H9 (cell line): Measurements from ENCODE around the gene CSTF1. TPM values are rescaled to one million over a fixed set of nuclear protein-coding genes. Genes with fewer than 3 reads are reported as not detected.

Source experiments
- DNase-seq: peaks from one replicate; pipeline ENCODE4 v3.0.0-alpha.2; 2017
- H2AFZ ChIP-seq: one replicate; pipeline ENCODE4 v1.6.1; 2013; ENCODE audit warnings: mild to moderate bottlenecking, low read length, control low read depth, moderate library complexity
- H2AK5ac ChIP-seq: 2 replicates; pipeline ENCODE4 v1.6.1; 2013; ENCODE audit warnings: low read length, control low read depth, mixed read lengths; ENCODE audit not compliant: insufficient read length
- H2BK120ac ChIP-seq: one replicate; pipeline ENCODE4 v1.6.1; 2013; ENCODE audit warnings: low read depth, mild to moderate bottlenecking, low read length, control low read depth, inconsistent platforms; ENCODE audit not compliant: poor library complexity, severe bottlenecking
- H2BK12ac ChIP-seq: 2 replicates; pipeline ENCODE4 v1.6.1; 2013; ENCODE audit warnings: low read length, control low read depth, mixed read lengths, low read depth; ENCODE audit not compliant: insufficient read length
- H2BK15ac ChIP-seq: 2 replicates; pipeline ENCODE4 v1.6.1; 2013; ENCODE audit warnings: low read depth, low read length, control low read depth
- H2BK20ac ChIP-seq: one replicate; pipeline ENCODE4 v1.6.1; 2013; ENCODE audit warnings: low read depth, mild to moderate bottlenecking, low read length, control low read depth, inconsistent platforms; ENCODE audit not compliant: poor library complexity, severe bottlenecking
- H2BK5ac ChIP-seq: 2 replicates; pipeline ENCODE4 v1.6.1; 2013; ENCODE audit warnings: low read length, control low read depth, mixed read lengths; ENCODE audit not compliant: insufficient read length
- H3K14ac ChIP-seq: 2 replicates; pipeline ENCODE4 v1.6.1; 2013; ENCODE audit warnings: low read length, control low read depth; ENCODE audit not compliant: insufficient read depth
- H3K18ac ChIP-seq: 2 replicates; pipeline ENCODE4 v1.6.1; 2013; ENCODE audit warnings: low read depth, mild to moderate bottlenecking, mixed read lengths, low read length, control low read depth; ENCODE audit not compliant: insufficient read length
- H3K23ac ChIP-seq: 2 replicates; pipeline ENCODE4 v1.6.1; 2013; ENCODE audit warnings: low read length, control low read depth, mixed read lengths, low read depth; ENCODE audit not compliant: insufficient read length
- H3K23me2 ChIP-seq: 2 replicates; pipeline ENCODE4 v1.6.1; 2013; ENCODE audit warnings: low read depth, mild to moderate bottlenecking, mixed read lengths, low read length, control low read depth; ENCODE audit not compliant: insufficient read length, poor library complexity, severe bottlenecking
- H3K27ac ChIP-seq: 2 replicates; pipeline ENCODE4 v1.5.1; 2013; ENCODE audit warnings: low read length, control low read depth, mixed read lengths, low read depth; ENCODE audit not compliant: insufficient read length
- H3K27me3 ChIP-seq: 2 replicates; pipeline ENCODE4 v1.6.1; 2013; ENCODE audit warnings: low read length, control low read depth, inconsistent platforms; ENCODE audit not compliant: insufficient read depth
- H3K4ac ChIP-seq: 2 replicates; pipeline ENCODE4 v1.6.1; 2013; ENCODE audit warnings: low read depth, mild to moderate bottlenecking, control low read depth, inconsistent platforms, low read length, moderate library complexity
- H3K4me1 ChIP-seq: 2 replicates; pipeline ENCODE4 v1.6.1; 2013; ENCODE audit warnings: low read length, control low read depth, inconsistent platforms; ENCODE audit not compliant: insufficient read depth
- H3K4me2 ChIP-seq: 2 replicates; pipeline ENCODE4 v1.6.1; 2013; ENCODE audit warnings: low read length, control low read depth, mixed read lengths; ENCODE audit not compliant: insufficient read length, insufficient read depth
- H3K56ac ChIP-seq: 2 replicates; pipeline ENCODE4 v1.6.1; 2013; ENCODE audit warnings: low read depth, mild to moderate bottlenecking, mixed read lengths, low read length, control low read depth; ENCODE audit not compliant: insufficient read length
- H3K79me1 ChIP-seq: 2 replicates; pipeline ENCODE4 v1.6.1; 2013; ENCODE audit warnings: low read depth, mild to moderate bottlenecking, moderate library complexity, low read length, control low read depth, inconsistent platforms; ENCODE audit not compliant: insufficient read depth, poor library complexity, severe bottlenecking
- H3K79me2 ChIP-seq: 2 replicates; pipeline ENCODE4 v1.6.1; 2013; ENCODE audit warnings: low read length, control low read depth, inconsistent platforms; ENCODE audit not compliant: insufficient read depth
- H3K9ac ChIP-seq: 2 replicates; pipeline ENCODE4 v1.6.1; 2013; ENCODE audit warnings: low read length, control low read depth, mixed read lengths; ENCODE audit not compliant: insufficient read length; ENCODE audit errors: extremely low read depth
- H3K9me3 ChIP-seq: one replicate; pipeline ENCODE4 v1.6.1; 2013; ENCODE audit warnings: low read depth, low read length, inconsistent platforms; ENCODE audit not compliant: control insufficient read depth
- H3T11ph ChIP-seq: one replicate; pipeline ENCODE4 v1.6.1; 2013; ENCODE audit warnings: mild to moderate bottlenecking, low read length, control low read depth, inconsistent platforms
- H4K20me1 ChIP-seq: one replicate; pipeline ENCODE4 v1.6.1; 2013; ENCODE audit not compliant: control insufficient read depth, insufficient read length, insufficient read depth
- H4K5ac ChIP-seq: 2 replicates; pipeline ENCODE4 v1.6.1; 2013; ENCODE audit warnings: low read depth, mild to moderate bottlenecking, mixed read lengths, low read length, control low read depth; ENCODE audit not compliant: insufficient read length
- H4K8ac ChIP-seq: replicated peaks from 2 replicates; pipeline ENCODE4 v1.6.1; 2013; ENCODE audit warnings: low read length, control low read depth, mixed read lengths, low read depth; ENCODE audit not compliant: insufficient read length
- H4K91ac ChIP-seq: 2 replicates; pipeline ENCODE4 v1.6.1; 2013; ENCODE audit warnings: low read depth, mild to moderate bottlenecking, moderate library complexity, mixed read lengths, low read length, control low read depth; ENCODE audit not compliant: insufficient read length
- H3K27ac Mint-ChIP-seq, 3 experiments: 2 replicates in 2 of 3; 3 replicates in 1 of 3; pipeline ENCODE4 v1.8.0; 2020 to 2021; ENCODE audit warnings: mixed read lengths in 3 of 3, mild to moderate bottlenecking in 1 of 3, moderate library complexity in 1 of 3
- H3K27me3 Mint-ChIP-seq: 2 replicates; pipeline ENCODE4 v1.8.0; 2021; ENCODE audit warnings: low read depth, mild to moderate bottlenecking, moderate library complexity, mixed read lengths
- H3K36me3 Mint-ChIP-seq, 3 experiments: 2 replicates in 2 of 3; 3 replicates in 1 of 3; pipeline ENCODE4 v1.8.0; 2020 to 2021; ENCODE audit warnings: low read depth in 3 of 3, mixed read lengths in 3 of 3; ENCODE audit not compliant: insufficient read depth in 1 of 3
- H3K4me1 Mint-ChIP-seq, 2 experiments: 2 replicates each; pipeline ENCODE4 v1.8.0; 2020; ENCODE audit warnings: mixed read lengths in 2 of 2
- H3K4me3 Mint-ChIP-seq, 2 experiments: 2 replicates in 1 of 2; 3 replicates in 1 of 2; pipeline ENCODE4 v1.8.0; 2020 to 2021; ENCODE audit warnings: mild to moderate bottlenecking in 2 of 2, mixed read lengths in 2 of 2, moderate library complexity in 1 of 2
- H3K9me3 Mint-ChIP-seq, 2 experiments: 2 replicates in 1 of 2; 3 replicates in 1 of 2; pipeline ENCODE4 v1.8.0; 2020; ENCODE audit warnings: mild to moderate bottlenecking in 2 of 2, mixed read lengths in 2 of 2, moderate library complexity in 1 of 2
- CTCF ChIP-seq: fragments of 200-600 bp; sonication (generic); conservative IDR thresholded peaks from 3 replicates; pipeline ENCODE4 v1.8.0; 2021; ENCODE audit warnings: antibody characterized with exemption, mild to moderate bottlenecking
- WGBS: extraction: QIAGEN DNeasy Blood & Tissue Kit; methylation state at CpG from one replicate; pipeline ENCODE4 v1.1.7; 2013; ENCODE audit warnings: missing lambda C conversion rate, low lambda C conversion rate, mixed read lengths; ENCODE audit not compliant: insufficient read length; ENCODE audit errors: extremely low coverage; 5-methylcytosine and 5-hydroxymethylcytosine counted together
- total RNA-seq: library from RNA; stranded (reverse); gene quantifications from 2 replicates; pipeline ENCODE4 v1.2.1, GENCODE V29; 2021

Gene CSTF1
- total RNA-seq, 1 experiment from 2014 or later = 72.9 TPM

DNA sequence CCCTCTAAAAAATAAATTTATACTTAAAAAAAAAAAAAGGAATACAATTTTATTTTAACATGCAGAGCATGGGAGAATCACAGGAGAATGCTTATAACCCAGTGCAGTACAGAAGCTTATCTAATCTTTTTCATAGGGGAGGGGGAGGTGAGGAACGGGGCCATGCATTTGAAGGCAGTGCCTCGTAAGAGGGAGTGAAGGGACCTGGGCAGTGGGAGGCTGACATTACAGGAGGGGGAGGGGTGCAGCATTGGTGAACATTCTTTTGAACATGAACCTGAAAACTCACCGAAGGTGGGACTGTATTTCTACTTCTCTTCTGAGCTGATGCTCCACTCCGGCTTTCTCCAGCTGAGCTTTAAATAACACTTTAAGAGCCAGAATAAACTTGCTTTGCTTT lies 9.7 kb upstream of the CSTF1 start:
- no peak overlapping the region for H3K18ac ChIP-seq
- Mint-ChIP-seq H3K36me3 (peaks cover 57 to 89% (median 86%) of the 10 kb centered on the region in 3 experiments), H3K27me3 (no peaks in the 10 kb centered on the region), H3K9me3 (no peaks in the 10 kb centered on the region), H3K4me3 (no peak overlapping the region; a peak in 1 of 5 replicates), H3K27ac (peak overlapping the region in 1 of 3 experiments; percentile 80; a peak in 1 of 7 replicates), H3K4me1 (peaks cover 7 to 8% of the 10 kb centered on the region in 2 experiments; a peak in 2 of 4 replicates)
- H3K23me2 ChIP-seq = no peaks in the 10 kb centered on the region
- H2BK15ac ChIP-seq = no peak overlapping the region
- H3K79me2 ChIP-seq = peaks cover 5% of the 10 kb centered on the region; the same call in 1 of the 2 replicates
- H3K4ac ChIP-seq = no peak overlapping the region
- H3K4me1 ChIP-seq = no peaks in the 10 kb centered on the region
- H3T11ph ChIP-seq = no peak overlapping the region
- TF ChIP-seq CTCF = no peak
- no peaks in the 10 kb centered on the region for H4K20me1 ChIP-seq
- H3K56ac ChIP-seq = no peak overlapping the region
- DNase-seq = no peak
- no CpG with 5 or more reads among the region's 4 CpGs for WGBS
- no peak overlapping the region for H2BK20ac ChIP-seq
- H3K23ac ChIP-seq = no peak overlapping the region
- H3K4me2 ChIP-seq = no peak overlapping the region
- H3K9me3 ChIP-seq = no peaks in the 10 kb centered on the region
- H2BK120ac ChIP-seq = no peak overlapping the region
- H2AK5ac ChIP-seq = no peak overlapping the region
- no peak overlapping the region for H2BK5ac ChIP-seq
- no peak overlapping the region for H3K27ac ChIP-seq
- no peak overlapping the region for H2AFZ ChIP-seq
- no peak overlapping the region for H4K5ac ChIP-seq
- no peak overlapping the region for H4K8ac ChIP-seq
- H3K27me3 ChIP-seq = no peaks in the 10 kb centered on the region
- H3K79me1 ChIP-seq = peaks cover 19% of the 10 kb centered on the region
- H2BK12ac ChIP-seq = no peak overlapping the region
- no peak overlapping the region for H3K14ac ChIP-seq
- no peak overlapping the region for H3K9ac ChIP-seq
- no peak overlapping the region for H4K91ac ChIP-seq
